HG02798 (cell line): ENCODE measurements around the gene FCSK.
"Not testable (repeated sequence)": the region's sequence is repeated elsewhere in the genome, so short reads cannot be mapped to it uniquely, and the experiment has no call there.

Source experiments
- ATAC-seq: cut with Tn5 transposase; IDR thresholded peaks from one replicate; pipeline ENCODE4 v1.9.1; 2021; ENCODE audit warnings: mild to moderate bottlenecking; ENCODE audit not compliant: unreplicated experiment, poor library complexity

The FCSK gene

DNA sequence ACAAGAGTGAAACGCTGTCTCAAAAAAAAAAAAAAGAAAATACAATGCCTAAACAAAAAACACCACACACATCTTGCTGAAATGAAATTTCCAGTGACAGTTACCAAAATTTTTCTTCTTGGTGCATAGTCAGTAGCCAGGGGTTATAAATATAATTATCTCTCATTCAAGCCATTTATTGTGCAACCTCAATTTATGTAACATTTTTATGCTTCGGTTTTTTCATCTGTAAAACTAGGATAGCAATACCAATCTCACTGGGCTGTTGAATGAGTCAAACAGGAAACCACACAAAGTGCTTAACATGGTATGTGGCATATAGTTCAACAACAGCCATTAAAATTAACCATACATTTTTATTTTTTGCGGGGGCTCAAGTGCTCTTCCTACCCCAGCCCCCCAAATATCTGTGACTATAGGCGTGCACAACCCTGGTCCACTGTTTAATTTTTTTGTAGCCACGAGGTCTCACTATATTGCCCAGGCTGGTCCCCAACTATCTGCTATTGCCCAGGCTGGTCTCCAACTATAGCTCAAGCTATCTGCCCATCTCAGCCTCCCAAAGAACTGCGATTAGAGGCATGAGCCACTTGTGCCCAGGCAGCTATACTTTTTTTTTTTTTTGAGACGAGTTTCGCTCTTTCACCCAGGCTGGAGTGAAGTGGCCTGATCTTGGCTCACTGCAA is 66.4 kb downstream of the FCSK start:
- ATAC-seq, result no peak

DNA sequence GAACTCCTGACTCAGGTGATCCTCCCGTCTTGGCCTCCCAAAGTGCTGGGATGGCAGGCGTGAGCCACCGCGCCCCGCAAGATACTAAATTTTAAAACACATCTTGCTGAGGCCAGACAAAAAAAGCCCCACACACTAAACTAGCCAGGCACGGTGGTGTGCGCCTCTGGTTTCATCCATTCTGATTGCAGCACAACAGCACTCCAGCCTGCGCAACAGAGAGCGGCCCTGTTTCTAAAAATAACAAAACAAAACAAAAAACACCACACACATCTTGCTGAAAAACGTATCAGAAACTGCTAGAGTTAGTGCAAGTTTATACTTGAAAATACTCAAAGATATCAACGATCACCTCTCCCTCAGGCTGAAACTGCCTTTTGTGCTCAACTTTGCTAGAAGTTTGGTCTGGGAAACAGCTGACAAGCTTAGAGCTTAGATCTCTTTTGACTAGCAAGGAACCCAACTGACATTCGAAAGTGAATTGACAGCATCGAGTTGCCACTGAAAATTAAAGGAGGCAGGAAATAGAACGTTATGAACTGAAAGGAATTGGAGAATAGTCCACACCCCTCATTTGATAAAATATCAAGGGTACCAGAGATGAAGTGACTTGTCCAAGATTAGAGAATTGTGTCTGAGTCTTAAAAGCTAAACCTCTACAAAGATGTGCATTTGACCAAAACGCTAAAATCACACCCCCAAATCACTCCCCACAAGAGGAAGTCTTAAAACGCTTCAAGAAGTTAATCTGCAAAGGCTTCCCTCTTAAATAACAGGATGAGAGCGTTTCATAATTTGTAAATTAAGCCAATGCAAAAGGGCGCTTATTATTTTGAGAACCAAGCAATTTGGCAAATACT is 68.1 kb downstream of the FCSK start:
- ATAC-seq, result no peak

DNA sequence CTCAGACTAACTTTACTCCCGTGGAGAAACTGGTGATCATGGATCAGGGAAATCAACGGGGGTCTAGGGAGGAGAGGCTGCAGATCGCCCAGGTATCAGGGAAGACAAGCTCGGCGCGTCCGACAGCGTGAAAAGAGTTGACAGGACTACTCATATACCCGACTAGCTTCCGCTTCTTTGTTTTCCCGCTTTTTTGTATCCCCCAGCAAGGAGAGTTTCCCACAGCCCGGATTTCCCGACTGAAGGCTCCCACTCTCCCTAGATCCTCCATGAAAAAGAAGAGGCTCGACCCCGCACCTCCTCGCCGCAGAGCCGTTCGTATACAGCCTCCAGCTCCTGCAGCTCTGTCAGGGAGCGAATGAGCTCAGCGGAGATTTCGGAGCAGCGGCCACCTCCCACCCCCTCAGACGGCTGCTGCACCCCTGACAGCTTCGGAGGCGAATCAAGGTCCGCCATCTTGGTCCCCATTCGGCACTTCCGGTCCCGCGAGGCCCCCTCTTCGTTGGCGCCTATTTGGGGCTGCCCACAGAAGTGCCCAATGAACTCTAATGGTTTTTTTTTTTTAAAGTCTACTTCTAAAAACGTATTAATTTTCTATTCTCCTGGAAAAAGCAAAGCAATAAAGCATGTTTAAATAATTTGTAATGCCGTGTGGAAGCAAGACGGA is 68.8 kb downstream of the FCSK start, which contains the start of gene COG4:
COG4 (minus strand) TSS at position 479 of the 667 bp plus-strand sequence; CDS start at position 468, 11 bp downstream.
- peak; percentile 60 for ATAC-seq

DNA sequence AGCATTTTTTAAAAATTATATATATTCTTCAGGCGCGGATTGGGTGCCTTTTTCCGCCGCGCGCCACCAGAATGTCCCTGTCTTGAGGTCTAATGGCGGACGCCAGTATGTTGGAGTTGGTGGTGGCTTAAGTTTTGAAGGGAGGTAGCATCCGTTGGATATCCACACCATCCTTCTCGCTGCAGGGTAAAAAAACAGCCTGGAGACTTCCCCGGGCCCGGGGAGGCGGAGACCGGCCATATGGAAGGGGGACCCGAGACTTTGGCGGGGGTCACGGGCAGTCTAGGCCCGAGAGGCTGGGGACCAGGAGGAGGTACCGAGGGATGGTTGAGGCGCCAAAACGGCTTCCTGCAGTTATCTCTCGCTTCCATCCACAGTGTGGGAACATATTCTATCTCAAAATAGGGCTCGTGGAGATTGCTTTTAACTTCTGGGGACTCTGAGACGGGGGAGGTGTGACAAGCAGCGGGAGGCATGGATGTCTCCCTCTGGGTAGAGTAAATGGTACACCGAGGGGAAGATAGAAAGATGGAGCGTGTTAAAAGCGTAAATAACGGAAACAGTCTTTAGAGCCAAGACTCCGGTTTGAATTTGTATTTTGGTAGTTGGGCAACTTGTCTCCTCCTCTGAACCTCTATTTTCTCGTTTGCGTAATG is 69.5 kb downstream of the FCSK start, which contains the start of gene SF3B3:
SF3B3 (plus strand) TSS at position 74 of the 656 bp plus-strand sequence. CDS start 2,841 bp downstream, outside the sequence.
- ATAC-seq, result peak; percentile 50

DNA sequence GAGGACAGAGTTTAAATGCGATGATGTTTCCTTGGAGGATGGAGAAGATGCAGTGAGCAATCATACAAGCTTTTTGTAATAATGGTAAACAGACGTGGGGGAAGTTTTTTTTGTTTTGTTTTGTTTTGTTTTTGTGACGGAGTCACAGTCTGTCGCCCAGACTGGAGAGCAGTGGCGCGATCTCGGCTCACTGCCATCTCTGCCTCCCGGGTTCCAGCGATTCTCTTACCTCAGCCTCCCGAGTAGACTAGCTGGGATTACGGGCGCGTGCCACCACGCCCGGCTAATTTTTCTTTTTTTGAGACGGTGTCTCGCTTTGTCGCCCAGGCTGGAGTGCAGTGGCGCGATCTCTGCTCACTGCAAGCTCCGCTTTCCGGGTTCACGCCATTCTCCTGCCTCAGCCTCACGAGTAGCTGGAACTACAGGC is 70.0 kb downstream of the FCSK start:
- not testable (repeated sequence) for ATAC-seq

DNA sequence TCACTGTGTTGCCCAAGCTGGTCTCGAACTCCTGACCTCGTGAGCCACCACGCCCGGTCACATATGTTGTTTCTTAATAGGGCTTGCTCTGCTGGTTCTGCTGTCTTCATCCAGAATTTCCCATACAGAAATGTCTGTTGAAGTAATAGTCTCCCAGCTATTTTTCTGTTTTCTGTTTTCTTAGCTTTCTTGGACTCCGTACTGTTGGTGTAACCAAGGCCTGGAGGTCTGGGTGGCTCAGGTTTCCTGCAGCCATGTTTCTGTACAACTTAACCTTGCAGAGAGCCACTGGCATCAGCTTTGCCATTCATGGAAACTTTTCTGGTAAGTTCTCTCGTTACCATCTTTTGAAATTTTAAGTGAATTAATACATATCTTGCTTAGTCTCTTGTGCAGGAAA is 72.0 kb downstream of the FCSK start:
- ATAC-seq, result no peak

DNA sequence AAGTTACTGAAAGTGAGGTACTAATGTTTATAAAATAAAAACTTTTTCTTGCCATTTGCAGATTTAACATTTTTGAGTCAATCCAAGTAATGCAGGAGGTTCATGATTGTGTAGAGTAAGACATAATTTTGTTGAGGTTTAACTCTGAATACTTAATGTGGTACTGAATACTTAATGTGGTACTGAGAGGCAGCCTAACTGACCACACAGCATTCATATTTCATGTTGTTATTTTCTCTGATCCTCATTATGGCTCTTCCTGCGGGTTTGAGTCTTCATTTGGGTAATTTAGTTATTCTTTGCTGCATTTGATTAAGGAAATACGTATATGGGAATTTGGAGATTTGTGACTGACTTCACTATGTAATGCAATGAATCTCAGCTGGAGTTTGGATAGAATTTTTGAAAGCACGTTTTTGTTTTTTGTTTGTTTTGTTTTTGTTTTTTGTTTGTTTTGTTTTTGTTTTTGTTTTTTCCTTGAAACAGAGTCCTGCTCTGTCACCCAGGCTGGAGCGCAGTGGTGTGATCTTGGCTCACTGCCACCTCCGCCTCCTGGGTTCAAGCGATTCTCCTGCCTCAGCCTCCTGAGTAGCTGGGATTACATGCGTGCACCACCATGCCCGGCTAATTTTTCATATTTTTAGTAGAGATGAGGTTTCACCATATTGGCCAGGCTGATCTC is 73.1 kb downstream of the FCSK start:
- ATAC-seq, result no peak

DNA sequence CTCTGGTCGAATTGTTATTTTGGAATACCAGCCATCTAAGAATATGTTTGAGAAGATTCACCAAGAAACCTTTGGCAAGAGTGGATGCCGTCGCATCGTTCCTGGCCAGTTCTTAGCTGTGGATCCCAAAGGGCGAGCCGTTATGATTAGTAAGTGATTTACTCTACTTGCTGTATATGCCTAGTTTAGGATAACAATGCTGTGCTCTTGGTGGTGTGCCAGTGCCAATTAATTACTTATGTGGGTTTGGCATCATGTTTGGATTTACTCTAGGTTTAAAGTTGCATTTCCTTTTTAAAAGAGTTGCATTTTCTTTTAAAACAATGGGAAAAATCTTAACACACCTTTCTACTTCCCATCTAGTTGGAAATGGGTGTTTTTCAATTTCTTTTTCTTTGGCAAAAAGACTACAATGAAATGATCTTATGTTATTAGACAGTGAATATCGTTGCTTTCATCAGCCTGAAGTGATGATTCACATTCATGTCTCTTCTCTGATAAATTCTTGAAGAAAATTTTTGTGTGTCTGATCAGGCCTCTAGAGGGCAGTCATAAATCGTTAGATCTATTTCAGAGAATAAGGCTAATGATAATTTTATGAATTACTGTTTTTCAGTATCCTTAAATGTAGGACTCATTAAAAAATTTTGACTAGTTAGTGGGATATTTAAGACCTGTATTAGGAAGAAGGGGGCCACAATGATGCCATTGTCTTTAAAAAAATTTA is 74.8 kb downstream of the FCSK start:
- ATAC-seq, result no peak
